ENCODE measurements around the gene SCN1B.

GRCh38 chr19:35080613-35081170 is 50.4 kb downstream of the SCN1B start:
- TF ChIP-seq CTCF (IDR thresholded peaks at IDR 0.05), result no peak
- TF ChIP-seq GATA3 (IDR thresholded peaks at IDR 0.05; ENCODE audit: borderline replicate concordance), result no peak
- no peak for TF ChIP-seq EHMT2 (IDR thresholded peaks at IDR 0.05; ENCODE audit: low read depth)
- TF ChIP-seq ELK1 (IDR thresholded peaks at IDR 0.05; ENCODE audit: low read depth, low read length), result no peak
- no peak for TF ChIP-seq REST (IDR thresholded peaks at IDR 0.05)
- no peak for TF ChIP-seq POLR2A (IDR thresholded peaks at IDR 0.05; ENCODE audit: low read length)
- TF ChIP-seq FOSL2 (IDR thresholded peaks at IDR 0.05), result no peak
- TF ChIP-seq FOSL2 (CRISPR knock-in tag; IDR thresholded peaks at IDR 0.05), result no peak
- no peak for TF ChIP-seq MAX (IDR thresholded peaks at IDR 0.05)
- TF ChIP-seq SREBF2 (IDR thresholded peaks at IDR 0.05), result no peak
- TF ChIP-seq BHLHE40 (IDR thresholded peaks at IDR 0.05; ENCODE audit: low read depth, low read length), result no peak
- TF ChIP-seq KDM1A (IDR thresholded peaks at IDR 0.05; ENCODE audit: low read depth), result no peak
